Pericardium fibroblast (primary cell): ENCODE measurements around the gene PRDX3. TPM values are rescaled to one million over a fixed set of nuclear protein-coding genes. Genes with fewer than 3 reads are reported as not detected.

Source experiments
- total RNA-seq: library from RNA; depleted of rRNA; stranded (reverse); fragments of >200 nt; gene quantifications from 2 replicates; pipeline ENCODE4 v1.2.3, GENCODE V29; 2015

The PRDX3 gene
- total RNA-seq: 119 and 137 TPM in 2 replicates

DNA sequence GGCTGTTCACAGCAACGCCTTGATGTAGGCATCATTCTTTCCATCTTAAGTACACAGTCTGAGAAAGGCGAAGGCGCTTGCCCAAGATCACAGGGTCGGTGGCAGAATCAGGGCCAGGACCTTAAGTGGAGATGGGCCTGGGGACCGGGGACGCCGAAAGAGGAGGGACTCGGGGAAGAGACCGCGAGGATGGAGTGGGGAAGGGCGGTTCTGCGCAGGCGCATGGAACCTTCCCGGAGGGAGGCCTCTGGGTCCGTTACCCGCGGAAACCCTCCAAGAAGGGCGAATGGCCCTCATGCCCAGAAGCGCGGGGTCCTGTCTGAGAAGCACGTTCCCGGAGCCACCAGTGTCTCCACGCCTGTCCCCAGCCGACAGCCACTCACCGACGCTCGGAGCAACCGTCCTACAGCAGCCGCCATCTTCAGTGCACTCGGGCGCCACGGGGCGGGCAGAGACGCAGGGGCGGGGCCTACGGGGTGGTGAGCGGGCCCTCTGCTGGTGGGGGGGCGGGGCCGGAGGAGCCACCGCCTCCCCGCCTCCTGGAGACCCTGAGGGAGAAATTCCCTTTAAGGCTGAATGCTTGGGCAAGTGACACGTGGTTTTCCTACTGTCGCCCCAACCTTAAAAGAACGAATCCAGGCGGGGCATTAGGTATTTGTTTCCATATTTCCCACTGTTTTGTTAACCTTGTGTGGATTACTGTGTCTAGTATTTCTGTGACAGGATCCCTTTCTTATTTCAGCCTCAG lies at the start of gene PRDX3:
Gene PRDX3 (minus strand): TSS at position 441 of the 748 bp plus-strand sequence. CDS start 22 bp downstream, at position 419.

DNA sequence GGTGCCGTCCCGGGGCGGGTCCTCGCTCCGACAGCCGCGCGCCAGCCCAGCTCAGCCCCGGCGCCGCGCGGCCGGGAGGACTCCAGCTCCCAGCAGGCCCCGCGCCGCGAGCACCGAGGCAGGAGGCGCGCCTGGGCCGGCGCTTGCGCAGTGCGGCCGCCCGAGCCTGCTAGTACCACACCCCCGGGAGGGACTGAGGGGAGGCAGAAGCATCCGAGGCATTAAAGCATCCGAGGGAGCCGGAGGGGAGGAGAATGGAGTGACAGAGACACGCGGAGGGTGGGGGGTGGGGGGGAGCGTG lies 28.7 kb upstream of the PRDX3 start, which contains the start of gene GRK5:
Gene GRK5 (plus strand): TSS at position 206 of the 301 bp plus-strand sequence. CDS start 347 bp downstream, outside the sequence.

DNA sequence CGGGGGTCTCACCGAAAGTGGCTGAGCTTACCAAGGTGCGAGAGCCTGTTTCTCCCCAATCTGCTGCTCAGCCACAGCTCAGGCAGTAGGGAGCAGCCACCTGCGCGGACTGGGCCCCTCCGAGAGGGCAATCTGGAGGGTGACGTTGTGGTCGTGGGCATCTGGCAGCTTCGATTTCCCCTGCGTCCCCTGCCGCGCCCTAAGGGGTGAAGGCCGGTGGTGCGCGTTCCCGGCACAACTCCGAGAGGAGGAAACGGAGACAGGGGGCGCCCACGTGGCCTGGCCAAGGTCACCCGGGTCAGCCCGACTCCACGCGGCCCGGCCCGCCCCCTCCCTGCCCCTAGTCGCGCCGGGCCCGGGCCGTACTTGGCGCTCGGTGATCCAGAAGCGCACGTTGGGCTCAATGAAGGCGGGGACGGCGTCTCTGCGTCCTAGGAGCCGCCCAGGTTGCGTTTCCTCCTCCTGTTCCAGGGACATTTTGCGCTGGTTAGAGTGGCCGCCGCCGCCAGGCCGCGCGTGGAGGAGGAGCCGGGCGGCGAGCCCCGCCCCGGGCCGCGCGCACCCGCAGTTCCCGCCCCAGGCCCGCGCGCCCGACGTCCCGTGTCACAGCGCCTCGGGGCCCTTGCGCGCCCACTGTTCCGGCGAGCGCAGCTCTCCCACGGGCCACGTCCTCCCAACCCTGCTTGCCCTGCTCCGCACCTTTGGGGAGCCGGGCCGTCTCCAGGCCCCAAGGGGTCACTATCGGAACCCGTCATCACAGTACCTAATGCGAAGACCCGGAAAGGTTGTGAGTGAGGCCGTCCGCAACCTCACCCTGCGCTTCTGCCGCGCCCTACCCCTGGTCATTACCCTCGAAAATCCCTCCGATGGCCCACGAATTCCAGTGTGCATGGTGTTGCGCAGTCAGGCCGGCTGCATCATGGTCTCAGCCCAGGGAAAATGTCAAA lies 13.2 kb downstream of the PRDX3 start, which contains the start of gene SFXN4:
Gene SFXN4 (minus strand): TSS at position 544 of the 947 bp plus-strand sequence. CDS start 67 bp downstream, at position 477.

Other genes with a start within 250 kb of the PRDX3 start
- 5.2 and 6.0 TPM in 2 replicates for gene NANOS1, start 149.1 kb downstream of the PRDX3 start, total RNA-seq
- 64.4 and 78.4 TPM in 2 replicates for gene EIF3A, start 98.0 kb downstream of the PRDX3 start, total RNA-seq
- 64.3 and 77.7 TPM in 2 replicates for gene DENND10, start 74.7 kb downstream of the PRDX3 start, total RNA-seq
- gene SFXN4, start 13.1 kb downstream of the PRDX3 start, total RNA-seq: 9.1 and 19.6 TPM in 2 replicates
- 19.2 and 34.2 TPM in 2 replicates for gene GRK5, start 28.8 kb upstream of the PRDX3 start, total RNA-seq